Suprapubic skin (tissue), 4 donors: Measurements from ENCODE around the gene SERTAD2. TPM values are rescaled to one million over a fixed set of nuclear protein-coding genes. Genes with fewer than 3 reads are reported as not detected.

Experiments
- DNase-seq, 2 donors: peaks; one replicate each; pipeline ENCODE4 v3.0.0-alpha.2; 2019; ENCODE audit warnings: low spot score in 2 of 2
- H3K27ac ChIP-seq: fragments of 200-600 bp; sonication (generic); one replicate; pipeline ENCODE4 v1.5.1; 2019
- H3K27me3 ChIP-seq: fragments of 200-600 bp; sonication (generic); one replicate; pipeline ENCODE4 v1.5.1; 2019
- H3K36me3 ChIP-seq: fragments of 200-600 bp; sonication (generic); one replicate; pipeline ENCODE4 v1.5.1; 2019
- H3K4me1 ChIP-seq: fragments of 200-600 bp; sonication (generic); one replicate; pipeline ENCODE4 v1.5.1; 2019
- H3K4me3 ChIP-seq: fragments of 200-600 bp; sonication (generic); one replicate; pipeline ENCODE4 v1.5.1; 2019; ENCODE audit warnings: mild to moderate bottlenecking
- H3K9me3 ChIP-seq: fragments of 200-600 bp; sonication (generic); one replicate; pipeline ENCODE4 v1.5.1; 2019
- CTCF ChIP-seq, 2 donors: fragments of 200-600 bp in 1 of 2; fragments of 450-650 bp in 1 of 2; sonication (generic) in 1 of 2; IDR thresholded peaks; one replicate each; pipeline ENCODE4 v1.5.1; 2016 to 2019; ENCODE audit warnings: antibody characterized with exemption in 2 of 2, mild to moderate bottlenecking in 1 of 2, moderate library complexity in 1 of 2
- EP300 ChIP-seq: sonication (generic); formaldehyde crosslinking; IDR thresholded peaks from one replicate; pipeline ENCODE4 v1.6.1; 2017; ENCODE audit warnings: antibody characterized with exemption
- POLR2A ChIP-seq, 2 donors: fragments of 450-650 bp; IDR thresholded peaks; one replicate each; pipeline ENCODE4 v1.6.1; 2017; ENCODE audit warnings: antibody characterized with exemption in 2 of 2, mild to moderate bottlenecking in 2 of 2, moderate library complexity in 2 of 2
- POLR2AphosphoS5 ChIP-seq, 3 donors: sonication (generic); formaldehyde crosslinking; IDR thresholded peaks; one replicate each; pipeline ENCODE4 v1.6.1; 2017; ENCODE audit warnings: antibody characterized with exemption in 3 of 3
- WGBS: methylation state at CpG from one replicate; pipeline ENCODE4 v1.1.5; 2018; 5-methylcytosine and 5-hydroxymethylcytosine counted together
- total RNA-seq, 4 donors: library from RNA; depleted of rRNA; stranded (reverse); fragments of >200 nt; gene quantifications; one replicate each; pipeline ENCODE4 v1.1.0, GENCODE V29; 2016

The SERTAD2 gene
- total RNA-seq, 4 donors from 2014 or later = 23.7 to 36.4 (median 30.9) TPM

GRCh38 chr2:64652231-64653108 lies 1.2 kb downstream of the SERTAD2 start:
- Histone ChIP-seq H3K9me3 (no peaks in the 10 kb centered on the region), H3K27ac (peak overlapping the region; percentile 99), H3K4me1 (peaks cover 61% of the 10 kb centered on the region), H3K27me3 (no peaks in the 10 kb centered on the region), H3K36me3 (no peaks in the 10 kb centered on the region), H3K4me3 (peak overlapping the region; percentile 95)
- no peak for DNase-seq
- 6% methylated on average over 19 of the region's 19 CpGs for WGBS
- TF ChIP-seq POLR2A (IDR thresholded peaks at IDR 0.05) (peak in 1 of 2 donors; percentile 7), POLR2AphosphoS5 (IDR thresholded peaks at IDR 0.05) (peak in 1 of 3 donors; percentile 19), CTCF (IDR thresholded peaks at IDR 0.05) (no peak)

- peak overlapping the region; percentile 53 for H3K27ac ChIP-seq
- no peak overlapping the region for H3K4me3 ChIP-seq
- WGBS = 44% methylated on average over 4 of the region's 4 CpGs
- no peaks in the 10 kb centered on the region for H3K27me3 ChIP-seq
- H3K9me3 ChIP-seq = no peaks in the 10 kb centered on the region
- no peak for DNase-seq
- TF ChIP-seq EP300 (no peak), POLR2A (IDR thresholded peaks at IDR 0.05) (no peak), POLR2AphosphoS5 (IDR thresholded peaks at IDR 0.05) (no peak), CTCF (IDR thresholded peaks at IDR 0.05) (no peak)
- peaks cover 70% of the 10 kb centered on the region for H3K4me1 ChIP-seq
- H3K36me3 ChIP-seq = no peaks in the 10 kb centered on the region
Observed at GRCh38 chr2:64651590-64651989, 2.1 kb downstream of the SERTAD2 start.

- TF ChIP-seq POLR2A (IDR thresholded peaks at IDR 0.05) = no peak
- TF ChIP-seq POLR2AphosphoS5 (IDR thresholded peaks at IDR 0.05) = no peak
- no peak for TF ChIP-seq CTCF (IDR thresholded peaks at IDR 0.05)
- no peak for TF ChIP-seq EP300
- DNase-seq = no peak
- no peaks in the 10 kb centered on the region for H3K9me3 ChIP-seq
- peaks cover 77% of the 10 kb centered on the region for H3K4me1 ChIP-seq
- H3K27ac ChIP-seq = peak overlapping the region; percentile 73
- no peak overlapping the region for H3K4me3 ChIP-seq
- H3K27me3 ChIP-seq = no peaks in the 10 kb centered on the region
- no peaks in the 10 kb centered on the region for H3K36me3 ChIP-seq
- WGBS = 58% methylated on average over 5 of the region's 5 CpGs
Observed at GRCh38 chr2:64650722-64651338, 2.9 kb downstream of the SERTAD2 start.

GRCh38 chr2:64650296-64650695 lies 3.4 kb downstream of the SERTAD2 start:
- WGBS = 43% methylated on average over 5 of the region's 5 CpGs
- H3K4me1 ChIP-seq = peaks cover 79% of the 10 kb centered on the region

GRCh38 chr2:64649626-64650025 lies 4.1 kb downstream of the SERTAD2 start:
- H3K27me3 ChIP-seq = no peaks in the 10 kb centered on the region
- no peaks in the 10 kb centered on the region for H3K36me3 ChIP-seq
- no peaks in the 10 kb centered on the region for H3K9me3 ChIP-seq
- H3K4me3 ChIP-seq = peak overlapping the region; percentile 11
- DNase-seq = no peak
- no peak for TF ChIP-seq POLR2A (IDR thresholded peaks at IDR 0.05)
- TF ChIP-seq POLR2AphosphoS5 (IDR thresholded peaks at IDR 0.05) = no peak
- no peak for TF ChIP-seq EP300
- no peak for TF ChIP-seq CTCF (IDR thresholded peaks at IDR 0.05)
- peak overlapping the region; percentile 73 for H3K27ac ChIP-seq
- H3K4me1 ChIP-seq = peaks cover 79% of the 10 kb centered on the region
- WGBS = 35% methylated on average over 5 of the region's 5 CpGs

More at GRCh38 chr2:64650296-64650695, 3.4 kb downstream of the SERTAD2 start:
- TF ChIP-seq POLR2A (IDR thresholded peaks at IDR 0.05) (no peak), EP300 (no peak), POLR2AphosphoS5 (IDR thresholded peaks at IDR 0.05) (no peak)
- no peaks in the 10 kb centered on the region for H3K27me3 ChIP-seq
- H3K9me3 ChIP-seq = no peaks in the 10 kb centered on the region
- DNase-seq = no peak
- no peaks in the 10 kb centered on the region for H3K36me3 ChIP-seq
- no peak overlapping the region for H3K4me3 ChIP-seq
- H3K27ac ChIP-seq = peak overlapping the region; percentile 73
